Measurements from ENCODE around the gene CBFA2T3.

The CBFA2T3 gene

DNA sequence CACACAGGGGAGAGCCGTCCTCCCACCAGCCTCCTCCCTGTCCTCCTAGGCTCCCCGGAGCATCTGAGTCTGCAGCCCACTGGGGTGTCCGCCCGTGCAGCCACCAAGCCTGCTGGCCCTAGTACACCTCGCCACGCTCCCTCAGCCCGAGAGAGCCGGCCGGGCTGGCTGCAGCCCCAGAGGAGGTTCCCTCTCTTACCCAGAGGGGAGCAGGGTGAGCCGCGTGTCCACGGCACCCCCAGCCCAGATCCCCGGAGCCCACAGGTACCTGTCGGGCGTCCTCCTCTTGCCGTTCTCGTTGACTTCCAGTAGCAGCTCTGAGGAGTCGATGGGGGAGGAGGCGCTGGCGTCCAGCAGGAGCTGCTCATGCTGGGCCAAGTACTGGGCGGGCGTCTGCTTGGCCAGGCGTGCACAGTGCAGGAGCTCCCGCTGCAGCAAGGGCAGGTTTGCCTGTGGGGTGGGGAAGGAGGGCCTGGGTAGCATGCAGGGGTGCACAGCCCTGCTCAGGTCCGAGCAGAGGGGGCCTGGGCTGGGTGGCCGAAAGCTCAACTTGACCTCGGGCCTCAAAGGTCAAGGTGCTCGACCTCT is 91.2 kb downstream of the CBFA2T3 start:
- DNase-seq: no peak

DNA sequence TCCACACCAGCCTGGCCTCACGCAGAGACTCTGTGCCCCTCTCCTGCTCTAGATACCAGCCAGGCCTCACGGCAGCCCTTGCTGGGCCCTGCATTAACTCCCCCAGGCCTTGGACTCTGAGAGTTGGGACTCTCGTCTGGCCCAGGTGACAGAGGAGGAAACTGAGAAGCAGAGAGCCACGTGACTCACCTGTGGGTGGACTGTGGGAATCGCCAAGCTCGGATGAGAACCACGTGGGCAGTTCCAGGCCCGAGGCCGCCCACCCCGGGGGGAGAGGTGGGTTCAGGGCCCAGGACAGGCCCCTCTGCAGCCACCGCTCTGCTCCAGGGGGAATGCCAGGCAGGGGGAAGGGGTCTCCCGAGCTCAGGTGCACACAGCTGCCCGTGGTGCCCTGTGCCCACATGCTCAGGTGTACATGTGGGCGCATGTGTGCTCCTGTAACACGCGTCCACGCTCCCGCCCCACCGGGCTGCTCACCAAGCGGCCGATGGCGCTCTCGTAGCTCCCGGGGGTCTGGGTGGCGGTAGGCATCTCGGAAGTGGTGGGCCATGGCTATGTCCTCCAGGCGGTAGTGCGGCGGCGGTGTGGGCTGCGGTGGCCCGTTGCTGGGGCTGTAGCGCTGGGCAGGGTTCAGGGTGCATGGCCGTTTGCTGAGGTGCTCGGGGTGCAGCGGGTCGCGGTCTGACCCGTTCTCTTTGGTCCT is 92.3 kb downstream of the CBFA2T3 start:
- no peak for DNase-seq

DNA sequence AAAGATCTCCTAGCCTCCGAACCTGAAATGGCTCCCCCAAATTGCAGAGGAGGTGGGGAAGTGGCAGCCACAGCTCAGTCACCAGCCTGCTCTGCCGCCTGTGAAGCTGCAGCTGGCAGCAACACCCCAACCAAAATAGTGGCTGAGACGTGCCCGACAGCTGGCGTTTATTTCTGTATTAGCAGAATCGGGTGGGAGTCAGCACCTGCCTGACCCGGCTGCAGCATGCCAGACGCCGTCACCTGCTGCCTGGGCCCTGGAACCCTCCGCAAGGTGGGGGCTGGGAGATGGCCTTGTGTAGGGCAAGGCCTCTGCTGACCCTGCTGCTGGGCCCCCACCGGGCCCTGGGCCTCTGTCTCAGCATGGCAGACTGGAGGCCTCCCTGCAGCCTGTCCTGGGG is 93.1 kb downstream of the CBFA2T3 start:
- DNase-seq: no peak

DNA sequence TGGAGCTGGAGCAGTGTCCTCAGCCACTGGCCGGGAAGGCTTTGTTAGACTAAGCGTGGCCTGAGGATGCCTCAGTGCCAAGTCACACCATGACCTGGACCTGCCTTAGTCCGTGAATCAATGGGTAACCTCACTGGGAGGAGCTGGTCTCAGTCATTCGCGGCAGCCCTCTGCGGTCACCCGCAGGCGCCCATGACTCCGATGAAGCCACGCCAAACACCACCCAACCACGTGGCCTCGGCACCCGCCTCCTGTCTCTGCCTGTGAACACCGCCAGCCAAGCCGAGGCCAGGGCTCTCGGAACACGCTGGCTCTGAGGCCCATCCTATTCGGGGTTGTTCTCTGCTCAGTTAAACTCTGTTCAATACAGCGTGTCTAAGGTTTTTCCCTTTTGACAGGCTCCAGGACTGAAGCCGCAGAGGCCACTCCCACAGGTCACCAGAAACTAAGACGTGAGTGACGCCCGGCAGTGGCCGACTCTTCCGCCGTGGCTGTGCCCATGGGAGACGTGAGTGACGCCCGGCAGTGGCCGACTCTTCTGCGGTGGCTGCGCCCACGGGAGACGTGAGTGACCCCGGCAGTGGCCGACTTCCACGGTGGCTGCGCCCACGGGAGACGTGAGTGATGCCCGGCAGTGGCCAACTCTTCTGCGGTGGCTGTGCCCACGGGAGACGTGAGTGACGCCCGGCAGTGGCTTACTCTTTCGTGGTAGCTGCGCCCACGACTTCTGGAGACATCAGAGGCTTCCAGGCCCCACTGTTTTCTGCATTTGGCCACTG is 93.7 kb downstream of the CBFA2T3 start:
- DNase-seq: no peak

DNA sequence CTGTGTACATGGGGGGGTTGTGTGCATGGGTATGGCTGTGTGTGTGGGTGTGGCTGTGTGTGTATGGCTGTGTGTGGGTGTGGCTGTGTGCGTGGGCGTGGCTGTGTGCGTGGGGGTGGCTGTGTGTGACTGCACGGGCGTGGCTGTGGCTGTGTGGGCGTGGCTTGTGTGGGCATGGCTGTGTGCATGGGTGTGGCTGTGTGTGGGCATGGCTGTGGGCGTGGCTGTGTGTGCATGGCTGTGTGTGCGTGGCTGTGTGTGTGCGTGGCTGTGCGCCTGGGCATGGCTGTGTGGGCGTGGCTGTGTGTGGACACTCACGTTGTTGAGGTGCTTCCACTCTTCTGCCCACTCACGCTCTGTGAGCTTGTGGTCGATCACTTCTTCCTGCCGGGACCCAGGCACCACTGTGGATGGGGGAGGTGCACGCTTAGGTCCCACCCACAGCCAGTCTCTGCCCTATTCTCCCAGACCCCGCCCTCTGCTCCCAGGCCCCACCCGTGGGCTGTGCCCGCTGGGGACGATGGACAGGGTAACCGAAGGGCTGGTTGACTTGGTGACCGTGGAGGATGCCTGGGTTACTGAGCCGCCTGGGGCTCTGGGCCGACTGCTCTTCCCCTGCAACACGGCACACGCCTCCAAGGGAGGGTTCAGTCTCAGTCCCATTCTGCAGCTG is 94.5 kb downstream of the CBFA2T3 start:
- peak; percentile 23 for DNase-seq

DNA sequence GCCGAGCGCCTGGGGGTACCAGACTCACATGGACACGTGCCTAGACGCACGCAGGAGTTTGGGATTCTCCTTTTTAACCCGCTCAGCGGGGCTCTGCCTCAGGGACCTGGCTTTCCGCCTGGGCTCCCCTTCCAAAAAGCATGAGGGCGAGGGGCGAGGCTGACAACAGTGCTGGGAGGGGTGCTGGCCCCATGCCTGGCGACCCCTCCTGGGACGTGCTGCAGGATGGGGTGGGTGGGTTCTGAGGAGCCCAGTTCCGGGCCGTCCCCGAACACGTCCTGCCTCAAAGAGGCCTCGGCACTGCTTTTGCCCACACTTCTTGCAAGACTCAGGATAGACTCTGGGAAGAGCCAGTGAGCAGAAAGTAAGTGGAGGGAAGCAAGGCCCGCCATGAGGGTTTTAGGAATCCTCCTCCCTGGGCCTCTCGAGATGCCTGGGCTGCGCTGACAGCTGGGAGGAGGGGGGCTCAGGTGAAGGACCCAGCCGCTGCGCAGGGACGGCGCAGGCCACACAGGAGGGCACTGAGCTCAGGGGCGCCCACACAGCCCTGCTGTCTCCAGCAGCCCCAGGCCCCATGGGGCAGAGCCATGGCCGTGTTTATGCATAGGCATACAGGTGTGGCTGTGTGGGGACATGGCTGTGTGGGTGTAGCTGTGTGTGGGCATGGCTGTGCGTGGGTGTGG is 95.2 kb downstream of the CBFA2T3 start:
- no peak for DNase-seq

DNA sequence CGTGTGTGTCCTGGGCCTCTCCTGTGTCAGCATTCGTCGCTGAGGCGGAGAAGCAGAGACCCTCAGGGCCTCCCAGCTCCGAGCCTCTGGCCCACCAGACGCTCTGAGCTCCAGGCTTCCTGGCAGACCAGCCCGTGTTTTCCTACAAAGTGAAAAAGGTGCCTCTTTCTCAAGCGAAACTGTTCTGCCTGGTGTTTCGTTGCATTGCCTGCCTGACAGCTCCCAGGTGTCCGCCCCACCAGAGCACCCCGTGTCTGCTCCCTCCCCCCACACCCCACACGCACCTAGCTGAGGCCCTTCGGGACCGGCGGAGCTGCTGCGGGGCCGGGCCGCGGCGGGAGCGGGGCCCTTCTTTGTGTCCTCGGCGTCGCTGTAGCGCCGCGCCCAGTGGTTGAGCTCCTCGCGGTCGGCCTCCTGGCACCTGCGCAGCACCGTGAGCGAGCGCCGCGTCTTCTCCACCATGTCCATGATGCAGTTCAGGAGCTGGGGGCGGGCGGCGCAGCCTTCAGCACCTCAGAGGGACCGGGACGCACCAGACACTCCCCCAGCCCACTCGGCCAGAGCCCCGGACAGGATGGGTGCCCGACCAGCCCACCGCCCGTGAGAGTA is 95.9 kb downstream of the CBFA2T3 start:
- no peak for DNase-seq

DNA sequence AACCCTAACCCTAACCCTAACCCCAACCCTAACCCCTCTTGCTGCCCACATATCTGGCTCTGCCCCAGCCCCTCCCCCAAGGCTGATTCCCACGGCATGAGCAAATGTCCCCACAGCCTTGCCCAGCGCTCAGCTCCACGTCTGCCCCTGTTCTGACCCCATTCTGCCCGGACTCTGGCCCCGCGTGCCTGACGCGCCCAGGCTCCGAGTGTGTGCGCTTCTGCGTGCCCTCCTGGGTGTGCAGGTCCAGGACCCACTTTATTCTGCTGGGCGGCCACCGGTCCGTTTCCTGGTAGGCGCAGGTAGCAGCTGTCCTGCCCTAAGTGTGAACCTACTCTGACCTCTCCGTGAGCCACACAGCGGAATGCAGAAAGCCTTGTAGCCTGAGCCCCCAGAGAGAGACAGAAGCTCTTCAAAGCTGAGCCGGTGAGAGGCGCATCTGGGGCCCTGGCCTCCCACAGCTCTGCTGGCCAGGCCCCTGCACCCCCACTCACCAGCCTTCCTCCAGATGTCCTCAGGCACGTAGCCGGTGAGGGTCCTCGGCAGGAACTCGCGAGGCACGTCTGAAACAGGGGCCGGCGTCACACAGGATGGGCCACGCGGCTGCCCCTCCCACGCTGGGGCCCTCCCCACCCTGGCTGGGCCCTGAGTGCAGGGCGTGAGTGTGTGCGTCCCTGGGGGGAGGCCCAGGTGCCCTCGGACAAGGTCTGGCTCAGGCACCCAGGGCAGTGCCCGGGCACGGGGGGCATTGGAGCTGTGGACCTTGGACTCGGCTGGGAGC is 96.6 kb downstream of the CBFA2T3 start:
- no peak for DNase-seq

DNA sequence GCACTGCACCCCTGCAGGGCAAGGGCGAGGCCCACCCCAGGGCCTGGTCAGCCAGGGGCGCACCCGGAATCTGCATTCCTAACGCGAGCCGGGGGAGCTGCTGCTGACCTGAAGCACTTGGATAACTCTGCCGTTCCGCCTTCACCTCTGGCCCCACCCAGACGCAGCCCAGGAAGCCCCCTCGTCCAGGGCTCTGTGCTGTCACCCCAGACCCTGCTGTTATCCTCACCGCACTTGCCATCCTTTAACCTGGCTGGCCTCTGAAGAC is 97.3 kb downstream of the CBFA2T3 start:
- DNase-seq: no peak

DNA sequence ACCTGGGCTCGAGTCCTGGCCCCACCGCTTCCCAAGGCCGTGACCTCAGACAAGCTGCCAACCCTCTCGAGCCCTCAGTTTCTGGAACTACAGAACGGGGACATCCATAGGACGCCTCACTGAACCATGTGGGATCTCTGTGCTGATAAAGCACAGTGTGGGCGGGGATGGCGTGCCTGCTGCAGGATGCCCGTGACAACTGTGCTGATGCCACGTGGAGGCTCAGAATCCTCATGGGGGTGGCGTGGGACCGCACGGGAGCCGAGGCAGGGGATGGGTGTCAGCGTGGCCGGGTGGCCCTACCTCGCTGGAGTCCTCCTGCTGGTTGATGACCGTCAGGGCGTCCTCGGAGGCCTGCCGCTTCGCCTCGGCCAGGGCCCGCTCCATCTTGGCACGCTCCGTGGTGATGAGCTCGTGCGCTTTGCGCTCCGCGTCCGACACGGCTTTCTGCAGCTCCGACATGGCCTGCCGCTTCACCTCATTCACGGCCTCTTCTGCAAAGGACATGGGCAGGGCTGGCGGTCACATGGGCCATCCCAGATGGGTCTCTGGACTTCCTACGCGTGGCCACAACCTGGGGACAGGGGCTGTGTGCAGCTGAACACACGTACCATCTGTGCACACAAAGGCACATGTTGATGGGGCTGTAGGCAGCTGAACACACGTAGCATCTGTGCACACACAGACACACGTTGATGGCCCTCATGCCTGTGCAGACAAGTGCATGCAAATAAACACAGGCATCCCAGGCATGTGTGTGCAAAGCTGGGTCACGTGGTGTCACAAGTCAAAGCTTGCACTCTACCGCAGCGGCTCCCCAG is 97.8 kb downstream of the CBFA2T3 start:
- no peak for DNase-seq

DNA sequence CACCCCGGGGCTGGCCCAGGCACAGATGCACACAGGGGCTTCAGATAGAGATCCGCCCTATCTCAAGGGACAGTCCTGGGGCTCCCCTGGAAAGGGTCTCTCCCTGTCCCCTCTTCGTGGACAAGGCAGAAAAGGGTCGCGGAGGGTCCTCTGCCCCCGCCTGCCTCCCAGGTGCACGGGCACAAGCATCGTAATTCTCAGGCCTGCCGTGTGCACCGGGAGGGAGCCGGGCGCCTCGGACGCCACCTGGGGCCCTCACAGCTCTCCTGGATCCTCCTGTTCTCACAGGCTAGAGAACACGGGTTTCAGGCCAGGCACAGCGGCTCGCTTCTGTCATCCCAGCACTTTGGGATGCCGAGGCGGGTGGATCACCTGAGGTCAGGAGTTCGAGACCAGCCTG is 98.7 kb downstream of the CBFA2T3 start:
- DNase-seq: no peak

DNA sequence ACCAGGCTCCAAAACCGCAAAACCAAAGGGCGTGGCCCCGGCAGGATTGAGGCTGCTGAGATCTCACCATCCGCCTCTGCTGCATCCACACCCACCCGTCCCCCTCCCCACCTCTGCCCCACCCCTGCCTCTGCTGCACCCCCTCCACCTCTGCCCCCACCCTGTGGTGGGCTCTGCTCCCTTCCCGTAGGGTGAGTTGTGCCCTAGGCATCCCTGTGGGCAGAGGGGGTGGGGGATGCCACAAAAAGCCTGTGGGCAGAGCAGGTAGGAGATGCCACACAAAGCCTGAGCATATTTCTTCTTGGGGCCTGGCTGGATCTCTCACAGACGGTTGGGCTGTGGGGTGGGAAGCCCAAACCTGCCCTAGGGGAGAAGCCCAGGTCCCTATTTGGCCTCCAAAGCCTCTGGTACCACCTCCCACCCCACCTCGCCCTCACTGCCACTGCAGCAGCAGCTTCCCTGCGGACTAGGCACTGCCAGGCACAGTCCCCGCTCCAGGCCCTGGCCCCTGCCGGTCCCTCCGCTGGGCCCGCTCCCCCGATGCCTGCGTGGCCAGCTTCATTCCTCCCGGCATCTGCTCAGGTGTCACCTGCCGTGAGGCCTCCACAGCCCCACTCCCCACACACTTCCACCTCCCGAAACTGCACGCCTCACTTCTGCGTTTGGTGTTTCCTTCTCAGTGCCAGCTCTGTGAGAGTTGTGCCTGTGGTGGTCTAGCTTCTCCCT is 99.3 kb downstream of the CBFA2T3 start:
- no peak for DNase-seq

DNA sequence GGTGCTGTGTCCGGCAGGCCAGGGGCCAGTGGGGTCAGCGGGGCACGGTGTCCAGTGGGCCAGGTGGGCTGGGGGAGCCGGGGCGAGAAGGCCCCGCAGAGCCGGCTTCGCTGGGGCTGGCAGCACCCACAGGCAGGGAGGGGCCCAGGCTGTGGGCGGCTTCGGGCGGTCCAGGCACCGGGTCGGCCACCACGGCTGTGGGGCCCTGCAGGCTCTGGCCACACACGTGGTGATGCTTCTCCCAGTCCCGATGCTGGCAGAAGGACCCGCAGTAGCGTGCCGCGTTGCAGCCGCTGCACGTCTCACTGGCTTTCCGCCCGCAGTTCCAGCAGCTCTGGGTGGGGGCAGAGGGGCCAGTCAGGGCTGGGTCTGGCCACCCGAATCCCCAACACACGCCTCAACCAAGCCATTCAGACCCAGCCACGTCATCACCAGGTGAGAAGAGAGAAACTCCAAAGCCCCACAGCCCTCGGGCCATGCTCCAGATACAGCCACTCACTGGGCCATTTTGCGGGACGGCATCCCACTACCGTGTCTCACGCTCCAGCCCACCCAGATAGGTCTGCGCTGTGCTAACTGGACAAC is 100.0 kb downstream of the CBFA2T3 start:
- no peak for DNase-seq

DNA sequence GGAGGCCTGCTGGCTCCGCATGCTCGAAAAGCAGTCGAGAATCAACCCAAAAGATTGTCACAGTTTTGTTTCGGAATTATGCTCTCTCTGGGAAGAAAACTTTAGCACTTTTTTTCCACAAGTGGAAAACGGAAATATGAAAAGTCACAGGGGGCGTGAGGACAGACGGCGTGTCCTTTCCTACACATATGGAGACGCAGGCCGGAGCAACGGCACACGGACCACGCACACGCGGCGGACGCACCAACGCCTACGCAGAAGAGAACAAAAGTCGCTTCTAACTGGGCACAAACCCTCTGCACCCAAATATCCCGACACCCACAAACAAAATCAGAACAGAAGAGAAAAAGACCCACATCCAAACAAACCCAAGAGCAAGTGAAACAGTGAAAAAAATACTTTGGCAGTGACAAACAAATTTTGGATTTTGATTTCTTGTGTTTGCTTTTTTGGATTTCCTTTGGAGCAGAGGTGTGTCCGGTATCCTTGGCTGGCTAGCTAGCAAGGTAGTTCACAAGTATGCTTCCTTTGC is 101.2 kb downstream of the CBFA2T3 start:
- DNase-seq: no peak

DNA sequence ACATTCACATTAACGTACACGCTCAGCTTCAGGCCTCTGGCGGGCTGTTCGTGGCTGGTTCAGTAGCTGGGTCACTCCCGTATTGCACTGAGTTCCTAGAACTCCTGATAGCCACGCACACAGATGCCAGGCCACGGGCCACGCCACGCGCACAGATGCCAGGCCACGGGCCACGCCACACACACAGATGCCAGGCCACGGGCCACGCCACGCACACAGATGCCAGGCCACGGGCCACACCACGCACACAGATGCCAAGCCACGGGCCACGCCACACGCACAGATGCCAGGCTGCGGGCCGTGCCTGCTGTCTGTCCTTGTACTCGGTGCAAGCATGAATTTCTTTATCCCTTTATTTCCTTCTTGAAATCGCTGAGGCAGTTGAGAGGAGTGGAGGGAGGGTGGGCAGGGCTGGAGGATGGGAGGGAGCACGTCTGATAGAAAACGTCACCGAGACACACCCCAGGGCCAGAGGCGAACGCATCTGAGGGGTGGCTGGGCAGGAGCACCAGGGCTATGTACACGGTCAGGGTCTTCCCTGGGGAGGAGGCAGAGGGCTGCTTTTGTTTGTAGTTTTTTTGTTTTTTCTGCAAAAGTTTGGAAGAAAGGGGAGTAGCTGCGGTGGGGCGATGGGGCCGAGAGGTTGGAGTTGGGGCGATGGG is 101.9 kb downstream of the CBFA2T3 start:
- DNase-seq: no peak

DNA sequence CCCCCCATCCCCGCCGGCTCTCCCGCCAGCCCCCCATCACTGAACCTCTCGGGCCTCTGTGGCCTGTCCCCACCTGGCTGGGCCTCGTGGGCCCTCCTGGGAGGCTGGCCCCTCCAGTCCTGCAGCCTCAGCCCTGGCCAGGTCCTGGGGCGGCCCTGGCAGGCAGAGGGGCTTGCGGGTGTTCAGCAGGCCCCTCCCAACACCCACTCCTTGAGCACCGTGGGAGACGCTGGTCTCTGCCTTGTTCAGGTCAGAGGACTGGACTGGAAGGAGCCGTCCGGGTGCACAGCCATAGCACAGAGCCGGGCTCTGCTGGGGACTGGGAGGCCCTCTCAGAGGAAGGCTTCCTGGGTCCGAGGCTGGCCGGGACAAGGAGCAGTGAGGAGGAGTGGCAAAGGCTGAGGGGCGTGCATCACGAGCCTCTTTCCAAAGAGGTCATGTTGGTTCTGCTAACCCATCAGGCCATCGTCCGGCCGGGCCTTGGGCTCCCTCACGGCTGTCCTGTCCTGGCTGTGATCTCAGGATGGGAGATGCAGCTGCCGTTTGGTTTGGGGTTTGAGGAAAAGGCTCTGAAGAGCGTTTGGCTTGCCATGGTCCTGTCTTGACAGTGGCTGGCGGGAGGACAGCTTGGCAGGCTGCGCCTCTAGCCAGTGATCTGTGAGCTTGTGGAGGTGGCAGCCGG is 104.2 kb downstream of the CBFA2T3 start:
- DNase-seq: no peak

DNA sequence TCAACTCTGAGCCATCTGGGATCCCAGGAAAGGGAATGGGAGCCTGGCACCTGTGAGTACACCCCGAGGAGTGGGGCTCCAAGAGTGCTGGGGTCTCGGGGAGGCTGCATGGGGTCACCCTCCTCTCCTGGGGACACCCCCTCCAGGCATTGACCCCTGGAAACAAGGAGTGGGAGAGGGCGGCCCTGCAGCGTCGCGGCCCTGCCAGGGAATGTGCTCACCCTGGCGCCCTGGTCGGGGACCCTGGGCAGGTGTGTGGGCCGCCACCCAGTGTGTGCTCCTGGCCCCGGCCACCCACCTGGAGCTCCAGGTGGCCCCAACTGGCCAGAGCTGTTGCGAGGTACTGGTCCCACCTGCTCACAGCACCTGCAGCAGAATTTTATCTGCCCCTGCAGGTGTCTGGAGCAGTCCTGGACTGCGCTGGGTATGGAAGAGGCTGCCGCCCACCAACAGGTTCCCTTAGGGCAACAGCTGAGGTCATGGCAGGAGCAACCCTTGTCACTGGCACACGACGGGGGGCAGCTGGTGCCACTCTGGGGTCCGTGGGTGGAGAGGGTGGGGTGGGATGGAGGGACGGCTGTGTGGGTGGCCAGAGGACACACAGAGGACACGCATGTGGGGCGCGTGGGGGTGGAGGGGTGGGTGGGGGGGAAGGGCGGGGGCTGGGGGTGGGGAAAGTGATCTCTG is 105.1 kb downstream of the CBFA2T3 start:
- no peak for DNase-seq

DNA sequence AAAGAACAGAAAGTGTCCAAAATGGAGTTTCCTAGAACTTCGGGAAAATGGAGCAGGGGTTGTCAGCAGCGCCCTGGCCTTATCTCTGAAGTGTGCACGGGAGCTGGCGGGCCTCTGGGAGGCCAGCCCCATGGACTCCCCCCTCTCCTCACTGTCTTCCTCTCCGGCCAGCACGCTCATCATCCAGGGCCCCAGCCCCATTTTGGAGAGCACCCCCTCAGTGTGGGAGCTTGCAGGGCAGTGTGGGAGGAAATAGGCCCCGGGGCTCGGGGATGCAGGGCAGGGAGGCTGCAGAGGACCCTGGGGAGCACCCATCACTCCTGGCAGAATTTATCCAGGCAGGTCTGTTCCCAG is 105.7 kb downstream of the CBFA2T3 start:
- DNase-seq: no peak
